Right lobe of liver (tissue), 6 donors: ENCODE results near the gene LRSAM1. TPM values are rescaled to one million over a fixed set of nuclear protein-coding genes. Genes with fewer than 3 reads are reported as not detected.

Experiments
- ATAC-seq, 4 donors: fragments of 200-7000 bp; cut with Tn5 transposase; one replicate each; pipeline ENCODE4 v1.9.1; 2020; ENCODE audit warnings: mild to moderate bottlenecking in 4 of 4, moderate library complexity in 4 of 4
- DNase-seq, 3 donors: peaks; one replicate each; pipeline ENCODE4 v3.0.0-alpha.2; 2020
- H3K27ac ChIP-seq, 3 donors: fragments of 200-600 bp; one replicate each; pipeline ENCODE4 v1.8.0; 2022
- H3K27me3 ChIP-seq, 2 donors: fragments of 200-600 bp; one replicate each; pipeline ENCODE4 v1.8.0; 2022
- H3K36me3 ChIP-seq, 4 donors: fragments of 200-600 bp; sonication (generic) in 1 of 4; one replicate each; pipeline versions ENCODE4 v1.5.1 to v1.8.0; 2017 to 2022; ENCODE audit warnings: control low read depth in 1 of 4
- H3K4me1 ChIP-seq, 4 donors: fragments of 200-600 bp; sonication (generic) in 1 of 4; one replicate each; pipeline versions ENCODE4 v1.5.1 to v1.8.0; 2017 to 2022; ENCODE audit warnings: control low read depth in 1 of 4
- H3K4me3 ChIP-seq, 3 donors: fragments of 200-600 bp; one replicate each; pipeline ENCODE4 v1.8.0; 2022
- H3K9me3 ChIP-seq, 4 donors: fragments of 200-600 bp; sonication (generic) in 1 of 4; one replicate each; pipeline versions ENCODE4 v1.5.1 to v1.8.0; 2017 to 2022; ENCODE audit warnings: control low read depth in 1 of 4
- CTCF ChIP-seq, 4 donors: fragments of 200-600 bp in 3 of 4; fragments of 450-650 bp in 1 of 4; IDR thresholded peaks; one replicate each; pipeline versions ENCODE4 v1.5.1 to v1.8.0; 2016 to 2022; ENCODE audit warnings: antibody characterized with exemption in 4 of 4, mild to moderate bottlenecking in 2 of 4
- POLR2A ChIP-seq: fragments of 450-650 bp; IDR thresholded peaks from one replicate; pipeline ENCODE4 v1.6.1; 2017; ENCODE audit warnings: antibody characterized with exemption, mild to moderate bottlenecking
- WGBS: methylation state at CpG from one replicate; pipeline ENCODE4 v1.1.6; 2018; ENCODE audit warnings: low coverage, low lambda C conversion rate; ENCODE audit not compliant: insufficient coverage; ENCODE audit errors: missing lambda C conversion rate; 5-methylcytosine and 5-hydroxymethylcytosine counted together
- intact Hi-C, 2 donors: fragments of 100-400 bp; cut with DNase I; formaldehyde crosslinking; loops; one replicate each; pipeline versions ENCODE4 v1.11.2 to v1.14.1; 2022
- total RNA-seq, 6 experiments: library from RNA; depleted of rRNA in 2 of 6; stranded (reverse); fragments of >200 nt in 2 of 6; fragmentation: NEBNext Ultra II Directional in 3 of 6; extraction: Animal tissue kit (Norgen Biotek cat#: 25700) in 3 of 6; gene quantifications; one replicate each; pipeline versions ENCODE4 v1.1.0 to v1.2.4, GENCODE V29; 2016 to 2023
- donor health status: DM: no; HTN: yes; CAD: no.
- donor health status: DM: no; HTN: no; CAD: no.
- donor health status: DM: no; HTN: no; CAD: no.
- donor health status: DM: no; HTN: yes; CAD: no.
- donor health status: DM: no; HTN: yes; CAD: no.

The LRSAM1 gene
- total RNA-seq, 6 experiments from 2014 or later = 9.4 to 13.3 (median 12.1) TPM

GRCh38 chr9:127506814-127507750, 55.8 kb downstream of the LRSAM1 start:
- no peaks in the 10 kb centered on the region for H3K36me3 ChIP-seq
- no peaks in the 10 kb centered on the region for H3K27me3 ChIP-seq
- DNase-seq (no peak), ATAC-seq (no peak)
- H3K4me3 ChIP-seq = no peak overlapping the region
- H3K4me1 ChIP-seq = no peaks in the 10 kb centered on the region
- intact Hi-C loops = loop anchor here (5.0 to 10.0 kb wide), 4 partner anchors 80 to 418 kb away; no protein-coding TSS in a partner anchor
- no peaks in the 10 kb centered on the region for H3K9me3 ChIP-seq
- no peak overlapping the region for H3K27ac ChIP-seq
- TF ChIP-seq CTCF (IDR thresholded peaks at IDR 0.05) (no peak), POLR2A (no peak)
- 87% methylated on average over 3 of the region's 42 CpGs for WGBS

GRCh38 chr9:127507751-127508648, 56.7 kb downstream of the LRSAM1 start:
- no peak overlapping the region for H3K4me3 ChIP-seq
- intact Hi-C loops = loop anchor here (5.0 to 10.0 kb wide), 4 partner anchors 79 to 417 kb away; no protein-coding TSS in a partner anchor
- H3K27ac ChIP-seq = no peak overlapping the region
- DNase-seq = no peak
- no peaks in the 10 kb centered on the region for H3K36me3 ChIP-seq
- no peaks in the 10 kb centered on the region for H3K27me3 ChIP-seq
- no peak for ATAC-seq
- H3K4me1 ChIP-seq = no peaks in the 10 kb centered on the region
- TF ChIP-seq POLR2A = no peak
- no peak for TF ChIP-seq CTCF (IDR thresholded peaks at IDR 0.05)
- no peaks in the 10 kb centered on the region for H3K9me3 ChIP-seq
- WGBS = 86% methylated on average over 4 of the region's 40 CpGs

GRCh38 chr9:127508901-127509260, 57.6 kb downstream of the LRSAM1 start:
- H3K4me1 ChIP-seq = no peaks in the 10 kb centered on the region
- WGBS = 73% methylated on average over 3 of the region's 19 CpGs
- H3K36me3 ChIP-seq = no peaks in the 10 kb centered on the region
- no peaks in the 10 kb centered on the region for H3K27me3 ChIP-seq
- ATAC-seq (no peak), DNase-seq (no peak)
- H3K27ac ChIP-seq = no peak overlapping the region
- no peaks in the 10 kb centered on the region for H3K9me3 ChIP-seq
- no peak overlapping the region for H3K4me3 ChIP-seq
- TF ChIP-seq CTCF (IDR thresholded peaks at IDR 0.05) (no peak), POLR2A (no peak)
- intact Hi-C loops = loop anchor here (5.0 to 10.0 kb wide), 4 partner anchors 78 to 416 kb away; no protein-coding TSS in a partner anchor

- Histone ChIP-seq H3K27ac (no peak overlapping the region), H3K9me3 (no peaks in the 10 kb centered on the region), H3K27me3 (no peaks in the 10 kb centered on the region), H3K4me3 (no peak overlapping the region), H3K36me3 (peaks cover 0 to 2% (median 0%) of the 10 kb centered on the region in 4 donors), H3K4me1 (no peaks in the 10 kb centered on the region)
- intact Hi-C loops = loop anchor here (5.0 to 10.0 kb wide), 4 partner anchors 78 to 415 kb away; no protein-coding TSS in a partner anchor
- 71% methylated on average over 1 of the region's 13 CpGs for WGBS
- peak; percentile 41 to 56 (median 47) for ATAC-seq
- TF ChIP-seq CTCF (IDR thresholded peaks at IDR 0.05) (no peak), POLR2A (no peak)
- DNase-seq = no peak
Measured at GRCh38 chr9:127509261-127509954, 58.1 kb downstream of the LRSAM1 start.
